ENCODE data around the gene ABCC8.
"Not testable (repeated sequence)": the region's sequence is repeated elsewhere in the genome, so short reads cannot be mapped to it uniquely, and the experiment has no call there.

Gene ABCC8

DNA sequence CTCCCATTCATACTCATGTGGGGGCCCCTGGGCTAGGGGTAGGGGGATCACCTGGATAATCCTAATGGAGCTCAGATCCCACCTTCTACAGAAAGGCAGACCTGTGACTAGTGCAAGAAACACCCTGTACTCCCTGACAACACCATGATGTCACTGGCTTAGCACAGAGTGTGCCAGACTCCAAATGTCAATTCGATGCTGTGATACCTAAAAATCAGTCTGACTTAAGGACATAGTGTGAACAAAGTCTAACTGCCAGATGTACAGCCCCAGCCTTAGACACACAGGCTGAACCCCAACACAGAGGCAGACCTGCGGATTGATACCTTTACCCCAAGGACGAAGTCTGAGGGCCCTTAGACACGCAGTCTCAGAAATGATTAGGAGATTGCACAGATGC lies 8.5 kb downstream of the ABCC8 start:
- no peak for FAIRE-seq

DNA sequence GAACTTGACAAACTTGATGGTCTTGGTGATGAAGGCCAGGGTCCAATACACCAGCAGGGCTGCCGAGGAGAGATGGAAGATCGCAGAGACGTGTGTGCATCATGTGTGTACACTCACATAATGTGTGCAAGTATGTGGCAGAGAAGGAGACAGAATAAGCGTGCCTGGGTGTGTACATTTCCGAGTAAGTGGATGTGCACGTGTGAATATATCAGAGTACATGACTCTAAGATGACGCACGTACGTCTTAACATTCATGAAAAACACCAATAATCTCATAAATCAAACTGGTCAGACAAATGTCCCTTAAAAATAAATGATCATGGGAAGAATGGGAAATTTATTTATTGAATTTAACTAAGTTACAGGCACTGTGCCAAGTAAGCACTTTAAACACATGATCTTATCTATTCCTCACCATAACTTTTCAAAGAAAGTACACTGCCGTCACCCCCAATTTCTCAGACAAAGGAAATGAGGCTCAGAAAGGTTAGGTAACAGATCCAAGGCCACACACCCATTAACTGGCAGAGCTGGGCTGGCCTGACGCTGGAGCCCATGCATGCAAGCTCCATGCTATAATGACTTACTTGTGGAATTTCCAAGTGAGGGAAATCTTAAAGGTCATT lies 13.0 kb downstream of the ABCC8 start:
- no peak for FAIRE-seq

DNA sequence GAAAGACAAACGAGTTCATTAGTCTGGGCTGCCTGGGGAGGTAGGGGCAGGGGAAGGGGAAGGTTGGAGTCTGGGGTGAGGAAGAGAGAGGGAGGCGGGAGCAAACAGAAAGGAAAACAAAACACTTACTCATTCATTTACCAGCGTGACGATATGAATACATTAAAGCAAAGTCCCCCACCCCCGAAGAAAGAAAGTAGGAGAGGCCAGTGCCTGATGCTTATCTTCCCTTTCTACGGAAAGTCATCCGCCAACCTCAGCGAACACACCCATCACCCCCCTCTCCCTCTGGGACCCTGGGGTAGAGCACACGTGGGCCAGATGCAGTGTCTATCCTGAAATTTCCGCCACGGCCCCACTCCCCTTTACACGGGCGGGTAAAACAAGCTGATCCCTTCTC lies 13.7 kb downstream of the ABCC8 start:
- FAIRE-seq, result no peak

- FAIRE-seq, result no peak
These were observed 16.2 kb downstream of the ABCC8 start for GRCh38 chr11:17460406-17460805.

DNA sequence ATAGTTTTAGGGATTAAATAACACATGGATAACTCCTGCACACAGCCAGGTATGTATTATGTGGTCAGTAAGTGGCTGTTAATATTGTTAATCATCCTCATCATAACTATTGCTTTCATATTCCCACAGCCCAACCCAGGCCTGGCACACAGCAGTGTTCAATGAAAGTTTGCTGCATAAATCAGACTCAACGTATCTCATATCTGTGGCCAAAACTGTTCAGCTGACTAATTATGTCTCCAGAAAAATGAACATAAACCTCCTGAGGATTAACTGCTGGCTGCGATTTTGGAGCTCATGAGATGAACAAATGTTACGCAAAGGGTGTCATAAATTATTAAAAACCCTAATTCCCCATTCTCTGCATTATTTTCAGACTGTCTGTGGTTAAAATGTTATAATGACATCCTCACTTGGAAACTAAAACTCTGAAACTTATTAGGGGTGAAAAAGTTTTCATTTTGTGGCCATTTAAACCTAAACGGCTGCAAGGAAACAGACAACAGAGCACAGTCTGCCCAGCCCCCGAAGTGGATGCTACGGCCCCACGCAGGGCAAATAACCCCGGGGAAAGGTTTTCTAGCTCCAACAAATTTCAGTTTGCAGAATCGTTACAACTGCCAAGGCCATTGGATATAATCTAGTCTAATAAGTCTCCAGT lies 17.3 kb downstream of the ABCC8 start:
- no peak for FAIRE-seq

- no peak for FAIRE-seq
These were observed 18.4 kb downstream of the ABCC8 start for GRCh38 chr11:17458268-17458667.

DNA sequence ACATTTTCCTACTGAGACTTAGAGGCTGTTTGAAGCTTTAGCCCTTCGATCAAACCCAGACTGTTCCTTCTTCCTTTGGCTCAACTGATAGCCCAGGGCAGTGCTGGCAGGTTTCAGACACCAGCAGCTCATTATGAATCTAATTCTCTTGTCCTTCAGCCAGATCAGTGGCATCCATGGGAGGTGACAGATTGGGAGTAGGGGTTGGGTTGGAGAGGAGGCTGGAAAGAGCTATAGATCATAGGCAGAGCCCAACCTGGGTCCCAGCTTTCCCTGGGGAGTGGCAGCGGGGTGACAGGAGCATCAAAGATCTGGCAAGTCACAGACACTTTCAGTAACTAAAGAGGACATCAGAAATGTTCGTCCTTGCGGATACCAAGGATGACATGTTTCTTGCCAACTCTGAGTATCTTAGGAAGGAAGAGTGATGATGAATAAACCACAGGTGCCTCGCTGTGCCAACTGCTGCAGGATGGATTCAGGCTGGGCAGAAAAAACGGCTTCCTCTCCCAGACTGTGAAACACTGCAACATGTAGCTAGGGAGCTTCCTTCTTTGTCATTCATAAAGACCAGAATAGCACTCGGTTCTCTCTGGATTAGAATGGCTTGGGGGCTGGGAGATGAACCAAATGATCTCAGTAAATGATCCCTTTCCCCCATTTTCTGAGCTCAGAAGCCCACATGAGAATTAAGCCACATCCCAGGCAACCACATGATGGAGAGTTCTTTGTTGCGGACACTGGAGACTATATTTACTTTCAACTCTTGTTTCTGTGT lies 19.1 kb downstream of the ABCC8 start:
- no peak for FAIRE-seq

DNA sequence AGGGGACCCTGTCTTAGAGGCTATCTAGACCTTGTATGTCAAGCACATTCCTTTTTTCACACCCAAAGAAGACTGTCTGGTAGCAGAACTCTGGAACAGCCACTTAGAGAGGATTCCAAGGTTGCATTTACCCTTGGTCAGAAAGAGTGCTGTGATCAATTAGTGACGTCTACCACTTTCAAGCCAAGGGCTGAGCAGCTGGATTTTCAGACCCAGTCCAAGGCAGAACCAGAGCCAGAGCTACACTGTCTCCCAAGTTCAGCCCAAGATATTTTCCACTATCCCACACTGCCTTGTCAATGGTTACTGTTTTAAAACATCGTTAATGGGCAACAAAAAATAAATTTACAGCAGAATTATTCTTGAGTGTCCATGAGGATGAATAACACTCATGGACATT lies 24.0 kb downstream of the ABCC8 start:
- FAIRE-seq, result no peak

- FAIRE-seq, result no peak
These were observed 27.5 kb downstream of the ABCC8 start for GRCh38 chr11:17449158-17449557.

GRCh38 chr11:17446482-17446881 lies 30.2 kb downstream of the ABCC8 start:
- FAIRE-seq, result no peak

- FAIRE-seq, result no peak
These were observed 31.3 kb downstream of the ABCC8 start for GRCh38 chr11:17445240-17445795.

GRCh38 chr11:17443926-17444690 lies 32.5 kb downstream of the ABCC8 start:
- FAIRE-seq, result no peak

GRCh38 chr11:17443423-17443822 lies 33.2 kb downstream of the ABCC8 start:
- FAIRE-seq, result no peak

- FAIRE-seq, result no peak
These were observed 33.6 kb downstream of the ABCC8 start for GRCh38 chr11:17443000-17443399.

- peak; percentile 98 for FAIRE-seq
These were observed 37.3 kb downstream of the ABCC8 start for GRCh38 chr11:17439316-17439782.

- no peak for FAIRE-seq
These were observed 39.3 kb downstream of the ABCC8 start for GRCh38 chr11:17437366-17437765.

GRCh38 chr11:17434108-17434507 lies 42.5 kb downstream of the ABCC8 start:
- FAIRE-seq, result no peak

DNA sequence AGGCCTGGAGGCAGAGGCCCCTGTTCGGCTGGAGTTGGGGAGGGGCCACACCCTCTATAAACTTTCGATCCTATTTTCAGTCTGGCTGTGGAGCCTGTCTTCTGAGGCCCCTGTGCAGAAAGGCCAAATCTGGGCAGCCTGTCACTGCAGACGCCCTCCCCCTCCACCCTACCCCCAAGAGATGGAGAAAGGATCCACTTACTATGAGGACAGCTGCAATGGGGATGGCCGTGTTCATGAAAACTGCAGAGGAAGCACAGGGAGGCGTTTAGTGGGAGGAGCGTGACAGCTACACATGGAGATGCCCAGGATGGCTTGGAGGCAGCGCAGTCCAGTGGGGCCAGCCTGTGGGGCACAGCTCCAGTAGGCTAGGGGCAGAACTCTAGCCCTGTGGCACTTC lies 44.6 kb downstream of the ABCC8 start:
- no peak for FAIRE-seq

DNA sequence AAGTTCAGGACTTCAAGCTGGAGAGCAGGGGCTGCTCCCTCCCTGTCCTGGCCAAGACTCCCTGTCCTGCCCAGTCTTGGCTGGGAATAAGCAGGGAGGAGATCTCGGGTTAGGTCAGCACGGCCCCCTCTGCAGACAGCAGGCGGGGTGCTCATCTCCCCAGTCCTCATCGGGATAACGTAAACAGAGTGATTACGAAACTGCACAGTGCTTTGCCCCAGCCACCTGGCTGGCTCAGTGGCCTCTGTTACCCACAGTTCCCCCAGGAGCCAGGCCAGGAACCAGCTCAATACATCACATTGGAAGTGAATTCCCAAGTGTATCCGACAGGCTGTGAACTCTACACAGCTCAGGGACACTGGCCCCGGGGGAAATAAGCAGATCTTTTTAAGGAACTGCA lies 45.5 kb downstream of the ABCC8 start:
- no peak for FAIRE-seq

- FAIRE-seq, result no peak
These were observed 46.0 kb downstream of the ABCC8 start for GRCh38 chr11:17430616-17431015.

DNA sequence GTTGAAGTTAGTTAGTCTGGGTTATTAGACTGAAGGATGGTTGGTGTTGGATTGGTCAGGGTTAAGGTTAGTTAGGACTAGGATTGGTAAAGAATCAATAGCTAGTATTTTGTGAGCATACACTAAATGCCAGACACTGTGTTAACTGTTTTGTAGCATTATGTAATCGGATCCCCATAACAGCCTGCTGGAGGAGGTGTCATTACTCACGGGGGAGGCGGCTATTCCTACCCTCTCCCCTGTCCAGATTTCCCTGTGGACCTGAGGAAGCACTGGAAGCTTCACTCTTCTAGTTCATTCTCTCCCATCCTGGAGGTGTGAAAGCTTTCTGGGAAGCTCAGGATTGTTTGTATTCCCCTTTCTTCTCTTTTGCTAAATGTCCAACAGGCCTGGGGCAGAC lies 47.7 kb downstream of the ABCC8 start:
- no peak for FAIRE-seq

GRCh38 chr11:17428261-17428660 lies 48.4 kb downstream of the ABCC8 start:
- FAIRE-seq, result no peak

DNA sequence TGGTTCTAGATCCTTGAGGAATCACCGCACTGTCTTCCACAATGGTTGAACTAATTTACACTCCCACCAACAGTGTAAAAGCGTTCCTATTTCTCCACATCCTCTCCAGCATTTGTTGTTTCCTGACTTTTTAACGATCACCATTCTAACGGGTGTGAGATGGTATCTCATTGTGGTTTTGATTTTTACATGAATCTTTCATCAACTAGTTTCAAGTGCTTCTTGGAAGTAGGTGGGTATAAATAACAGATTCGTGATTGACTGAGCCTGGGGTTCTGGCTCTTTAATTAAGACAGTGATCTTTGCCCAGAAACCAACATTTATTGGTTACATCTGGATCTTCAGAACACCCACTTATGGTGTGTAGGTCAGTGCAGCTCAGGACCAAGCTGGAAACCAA lies 50.4 kb downstream of the ABCC8 start:
- FAIRE-seq, result not testable (repeated sequence)
